ENCODE data around the gene C1QTNF6.

The C1QTNF6 gene

GRCh38 chr22:37211866-37212173, 23.8 kb upstream of the C1QTNF6 start:
- H3K36me3 ChIP-seq (ENCODE audit: control insufficient read depth, insufficient read depth, low read length): no peaks in the 10 kb centered on the region
- no peak overlapping the region for H3K4me3 ChIP-seq (ENCODE audit: low read depth, low read length)
- H3K27me3 ChIP-seq (ENCODE audit: control insufficient read depth, insufficient read depth, low read length): no peaks in the 10 kb centered on the region
- H3K27ac ChIP-seq (ENCODE audit: low read depth, low read length): no peak overlapping the region
- H3K4me1 ChIP-seq (ENCODE audit: control insufficient read depth, insufficient read depth, low read length): peaks cover 5% of the 10 kb centered on the region; the same call in 1 of the 2 replicates
- no peak overlapping the region for H3K9ac ChIP-seq (ENCODE audit: low read depth, low read length)
- no peaks in the 10 kb centered on the region for H3K9me3 ChIP-seq (ENCODE audit: control insufficient read depth, insufficient read depth, low read length)

DNA sequence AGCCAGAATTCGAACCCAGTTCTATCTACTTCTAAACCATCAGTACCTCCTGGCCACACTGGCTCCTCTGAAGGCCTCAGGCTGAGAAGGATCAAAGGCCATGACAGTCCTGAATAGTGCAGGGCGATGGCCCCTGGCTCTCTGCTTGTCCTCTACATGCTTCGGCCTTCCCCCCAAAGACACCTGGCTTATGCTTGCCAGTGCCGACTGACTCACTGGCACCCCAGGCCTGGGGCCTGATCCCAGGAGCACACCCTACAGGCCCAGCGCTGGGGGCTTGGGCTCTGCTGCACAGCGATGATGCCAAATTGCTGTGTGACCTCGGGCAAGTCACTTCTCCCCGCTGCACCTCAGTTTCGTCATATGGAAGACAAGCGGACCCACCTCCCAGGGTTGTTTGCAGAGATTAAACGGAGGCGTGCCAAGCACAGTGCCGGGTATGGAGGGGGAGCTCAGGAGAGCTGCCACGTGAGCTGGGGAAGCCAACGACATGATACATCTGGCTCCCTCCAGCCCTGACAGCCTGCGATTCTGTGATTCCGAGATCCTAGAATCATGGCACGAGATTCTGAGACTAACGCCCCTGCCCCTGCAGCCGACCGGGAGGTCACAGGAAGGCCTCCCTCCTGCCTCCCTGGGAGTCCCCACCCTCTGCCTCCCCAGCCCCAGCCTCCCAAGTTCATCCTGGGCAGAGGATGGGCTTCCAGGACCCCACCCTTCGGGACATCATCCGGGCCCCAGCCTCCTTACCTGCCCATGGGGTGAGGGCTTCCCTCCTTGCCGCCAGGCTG, 23.2 kb upstream of the C1QTNF6 start:
- peaks cover 5% of the 10 kb centered on the region; the same call in 1 of the 2 replicates for H3K4me1 ChIP-seq (ENCODE audit: control insufficient read depth, insufficient read depth, low read length)
- no peaks in the 10 kb centered on the region for H3K9me3 ChIP-seq (ENCODE audit: control insufficient read depth, insufficient read depth, low read length)
- H3K27ac ChIP-seq (ENCODE audit: low read depth, low read length): no peak overlapping the region
- no peaks in the 10 kb centered on the region for H3K27me3 ChIP-seq (ENCODE audit: control insufficient read depth, insufficient read depth, low read length)
- H3K36me3 ChIP-seq (ENCODE audit: control insufficient read depth, insufficient read depth, low read length): no peaks in the 10 kb centered on the region
- H3K4me3 ChIP-seq (ENCODE audit: low read depth, low read length): no peak overlapping the region
- H3K9ac ChIP-seq (ENCODE audit: low read depth, low read length): no peak overlapping the region

GRCh38 chr22:37210041-37210803, 22.2 kb upstream of the C1QTNF6 start:
- no peak overlapping the region for H3K9ac ChIP-seq (ENCODE audit: low read depth, low read length)
- no peak overlapping the region for H3K4me3 ChIP-seq (ENCODE audit: low read depth, low read length)
- no peak overlapping the region for H3K27ac ChIP-seq (ENCODE audit: low read depth, low read length)
- no peaks in the 10 kb centered on the region for H3K36me3 ChIP-seq (ENCODE audit: control insufficient read depth, insufficient read depth, low read length)
- no peaks in the 10 kb centered on the region for H3K27me3 ChIP-seq (ENCODE audit: control insufficient read depth, insufficient read depth, low read length)
- H3K9me3 ChIP-seq (ENCODE audit: control insufficient read depth, insufficient read depth, low read length): no peaks in the 10 kb centered on the region
- peaks cover 5% of the 10 kb centered on the region; the same call in 1 of the 2 replicates for H3K4me1 ChIP-seq (ENCODE audit: control insufficient read depth, insufficient read depth, low read length)

- no peaks in the 10 kb centered on the region for H3K36me3 ChIP-seq (ENCODE audit: control insufficient read depth, insufficient read depth, low read length)
- no peak overlapping the region for H3K9ac ChIP-seq (ENCODE audit: low read depth, low read length)
- no peaks in the 10 kb centered on the region for H3K27me3 ChIP-seq (ENCODE audit: control insufficient read depth, insufficient read depth, low read length)
- no peak overlapping the region for H3K4me3 ChIP-seq (ENCODE audit: low read depth, low read length)
- peaks cover 5% of the 10 kb centered on the region; the same call in 1 of the 2 replicates for H3K4me1 ChIP-seq (ENCODE audit: control insufficient read depth, insufficient read depth, low read length)
- H3K27ac ChIP-seq (ENCODE audit: low read depth, low read length): no peak overlapping the region
- H3K9me3 ChIP-seq (ENCODE audit: control insufficient read depth, insufficient read depth, low read length): no peaks in the 10 kb centered on the region
Measured at GRCh38 chr22:37209140-37209845, 21.2 kb upstream of the C1QTNF6 start.

DNA sequence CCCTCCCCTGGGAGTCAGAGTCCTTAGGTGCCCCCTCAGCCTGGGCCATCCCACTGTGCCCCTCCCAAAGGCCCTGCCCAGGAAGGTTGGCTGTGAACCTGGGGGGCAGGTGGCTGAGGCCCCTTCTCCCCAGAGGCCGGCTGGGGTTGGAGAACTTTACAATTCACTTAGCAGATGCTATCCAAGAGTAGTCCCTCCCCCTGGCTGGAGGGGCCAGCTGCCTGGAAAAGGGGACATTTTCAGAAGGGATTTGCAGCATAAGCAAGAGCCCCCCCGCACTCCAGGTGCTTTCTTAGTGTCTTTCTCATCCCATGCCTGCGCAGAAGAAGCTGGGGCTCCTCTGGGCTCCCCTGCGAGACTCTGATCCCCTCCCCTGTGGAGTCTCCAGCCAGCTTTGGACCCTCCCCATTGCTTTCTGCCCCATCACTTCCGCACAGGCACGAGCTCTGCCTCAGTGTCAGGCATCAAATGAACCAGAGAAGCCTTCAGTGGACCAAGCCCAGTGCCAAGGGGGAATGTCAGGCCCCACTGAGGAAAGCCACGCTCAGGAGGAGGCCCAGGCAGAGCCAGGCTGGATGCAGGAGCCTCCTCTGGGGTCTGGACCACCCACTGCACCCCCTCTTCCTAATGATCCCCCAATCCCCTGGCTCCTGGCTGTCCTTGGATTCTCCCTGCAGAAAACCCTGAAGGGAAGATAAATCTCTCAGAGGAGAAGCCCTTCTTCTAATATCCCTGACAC, 20.5 kb upstream of the C1QTNF6 start:
- H3K27ac ChIP-seq (ENCODE audit: low read depth, low read length): no peak overlapping the region

GRCh38 chr22:37207981-37208380, 19.9 kb upstream of the C1QTNF6 start:
- no peak overlapping the region for H3K9ac ChIP-seq (ENCODE audit: low read depth, low read length)
- H3K27ac ChIP-seq (ENCODE audit: low read depth, low read length): no peak overlapping the region

More for the DNA sequence above, 20.5 kb upstream of the C1QTNF6 start:
- no peak overlapping the region for H3K9ac ChIP-seq (ENCODE audit: low read depth, low read length)
- H3K27me3 ChIP-seq (ENCODE audit: control insufficient read depth, insufficient read depth, low read length): no peaks in the 10 kb centered on the region
- no peaks in the 10 kb centered on the region for H3K36me3 ChIP-seq (ENCODE audit: control insufficient read depth, insufficient read depth, low read length)
- H3K4me1 ChIP-seq (ENCODE audit: control insufficient read depth, insufficient read depth, low read length): peaks cover 5% of the 10 kb centered on the region; the same call in 1 of the 2 replicates
- no peaks in the 10 kb centered on the region for H3K9me3 ChIP-seq (ENCODE audit: control insufficient read depth, insufficient read depth, low read length)
- H3K4me3 ChIP-seq (ENCODE audit: low read depth, low read length): no peak overlapping the region

DNA sequence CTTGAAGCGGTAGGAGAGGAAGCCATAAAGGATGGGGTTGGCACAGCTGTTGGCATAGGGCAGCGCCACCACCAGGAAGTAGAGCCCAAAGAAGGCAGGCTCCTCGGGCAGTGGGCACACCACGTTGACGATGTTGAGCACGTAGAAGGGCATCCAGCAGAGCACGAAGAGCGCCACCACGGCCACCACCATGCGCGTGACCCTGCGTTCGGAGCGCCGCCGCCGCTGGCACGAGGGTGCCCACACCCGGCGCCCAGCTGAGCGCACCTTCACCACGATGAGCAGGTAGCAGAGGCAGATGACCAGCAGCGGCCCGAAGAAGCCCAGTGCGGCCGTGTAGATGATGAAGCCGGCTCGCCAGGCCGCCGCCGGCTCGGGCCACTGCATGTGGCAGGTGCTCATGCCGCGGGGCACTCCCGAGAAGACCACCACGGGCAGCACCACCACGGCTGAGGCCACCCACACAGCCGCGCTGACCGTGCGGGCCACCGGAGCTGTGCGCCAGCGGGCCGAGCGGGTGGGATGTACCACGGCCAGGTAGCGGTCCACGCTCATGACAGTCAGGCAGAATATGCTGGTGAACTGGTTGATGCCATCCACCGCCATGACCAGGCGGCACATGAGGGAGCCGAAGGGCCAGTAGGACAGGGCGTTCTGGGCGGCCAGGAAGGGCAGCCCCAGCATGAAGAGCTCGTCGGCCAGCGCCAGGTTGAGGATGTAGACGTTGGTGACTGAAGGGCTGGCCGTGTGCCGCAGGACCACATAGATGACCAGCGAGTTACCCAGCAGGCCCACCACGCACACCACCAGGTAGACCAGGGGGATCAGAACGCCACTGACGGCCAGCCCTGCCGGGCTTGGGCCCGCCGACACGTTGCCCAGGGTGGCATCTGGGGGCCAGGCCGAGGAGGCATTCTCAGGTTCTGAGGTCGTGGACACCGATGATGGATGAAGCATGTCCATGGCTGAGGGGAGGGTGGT, 19.1 kb upstream of the C1QTNF6 start:
- H3K4me3 ChIP-seq (ENCODE audit: low read depth, low read length): no peak overlapping the region
- no peak overlapping the region for H3K27ac ChIP-seq (ENCODE audit: low read depth, low read length)
- H3K27me3 ChIP-seq (ENCODE audit: control insufficient read depth, insufficient read depth, low read length): no peaks in the 10 kb centered on the region
- H3K9me3 ChIP-seq (ENCODE audit: control insufficient read depth, insufficient read depth, low read length): no peaks in the 10 kb centered on the region
- H3K9ac ChIP-seq (ENCODE audit: low read depth, low read length): no peak overlapping the region
- no peaks in the 10 kb centered on the region for H3K4me1 ChIP-seq (ENCODE audit: control insufficient read depth, insufficient read depth, low read length)
- no peaks in the 10 kb centered on the region for H3K36me3 ChIP-seq (ENCODE audit: control insufficient read depth, insufficient read depth, low read length)

More at GRCh38 chr22:37207981-37208380, 19.9 kb upstream of the C1QTNF6 start:
- no peaks in the 10 kb centered on the region for H3K27me3 ChIP-seq (ENCODE audit: control insufficient read depth, insufficient read depth, low read length)
- no peaks in the 10 kb centered on the region for H3K9me3 ChIP-seq (ENCODE audit: control insufficient read depth, insufficient read depth, low read length)
- no peaks in the 10 kb centered on the region for H3K36me3 ChIP-seq (ENCODE audit: control insufficient read depth, insufficient read depth, low read length)
- H3K4me1 ChIP-seq (ENCODE audit: control insufficient read depth, insufficient read depth, low read length): peaks cover 5% of the 10 kb centered on the region; the same call in 1 of the 2 replicates
- H3K4me3 ChIP-seq (ENCODE audit: low read depth, low read length): no peak overlapping the region

- no peaks in the 10 kb centered on the region for H3K27me3 ChIP-seq (ENCODE audit: control insufficient read depth, insufficient read depth, low read length)
- H3K36me3 ChIP-seq (ENCODE audit: control insufficient read depth, insufficient read depth, low read length): no peaks in the 10 kb centered on the region
- H3K4me3 ChIP-seq (ENCODE audit: low read depth, low read length): no peak overlapping the region
- no peak overlapping the region for H3K9ac ChIP-seq (ENCODE audit: low read depth, low read length)
- H3K4me1 ChIP-seq (ENCODE audit: control insufficient read depth, insufficient read depth, low read length): no peaks in the 10 kb centered on the region
- H3K9me3 ChIP-seq (ENCODE audit: control insufficient read depth, insufficient read depth, low read length): no peaks in the 10 kb centered on the region
- H3K27ac ChIP-seq (ENCODE audit: low read depth, low read length): no peak overlapping the region
Measured at GRCh38 chr22:37206118-37206840, 18.2 kb upstream of the C1QTNF6 start.

- H3K4me3 ChIP-seq (ENCODE audit: low read depth, low read length): no peak overlapping the region
- H3K27ac ChIP-seq (ENCODE audit: low read depth, low read length): no peak overlapping the region
- no peaks in the 10 kb centered on the region for H3K4me1 ChIP-seq (ENCODE audit: control insufficient read depth, insufficient read depth, low read length)
- H3K9ac ChIP-seq (ENCODE audit: low read depth, low read length): no peak overlapping the region
- no peaks in the 10 kb centered on the region for H3K27me3 ChIP-seq (ENCODE audit: control insufficient read depth, insufficient read depth, low read length)
- H3K36me3 ChIP-seq (ENCODE audit: control insufficient read depth, insufficient read depth, low read length): no peaks in the 10 kb centered on the region
- no peaks in the 10 kb centered on the region for H3K9me3 ChIP-seq (ENCODE audit: control insufficient read depth, insufficient read depth, low read length)
Measured at GRCh38 chr22:37205046-37205445, 17.0 kb upstream of the C1QTNF6 start.
